H1 (cell line): Measurements from ENCODE around the gene RPP25L. TPM values are rescaled to one million over a fixed set of nuclear protein-coding genes. Genes with fewer than 3 reads are reported as not detected.

ENCODE experiments used
- CTCF ChIA-PET: fragments of 300-600 bp; sonication (Branson Sonifier 250); formaldehyde crosslinking; loops from one replicate; lab custom pipeline; 2021; ENCODE audit not compliant: partially characterized antibody; lab: Charles Lee
- POLR2A ChIA-PET: fragments of 300-600 bp; sonication (Branson Sonifier 250); formaldehyde crosslinking; loops from one replicate; lab custom pipeline; 2021; ENCODE audit warnings: inconsistent platforms; ENCODE audit not compliant: partially characterized antibody; lab: Charles Lee
- DNase-seq, 2 experiments: peaks; one replicate each; pipeline versions ENCODE4 v3.0.0 to v3.0.0-alpha.2; 2010 to 2022; ENCODE audit warnings: low spot score in 2 of 2, low read depth in 1 of 2, mixed read lengths in 1 of 2
- FAIRE-seq: peaks from 2 replicates; lab custom pipeline; 2011; peaks lifted over from hg19 to GRCh38; lab: Jason Lieb, UNC
- H2AFZ ChIP-seq: 2 replicates; pipeline ENCODE4 v1.8.1; 2012; ENCODE audit warnings: low read length, inconsistent platforms
- H2AK5ac ChIP-seq: 2 replicates; pipeline ENCODE4 v1.6.1; 2013; ENCODE audit warnings: low read depth, low read length
- H2BK120ac ChIP-seq: replicated peaks from 2 replicates; pipeline ENCODE3; 2013; ENCODE audit warnings: low read depth, low read length, inconsistent platforms
- H2BK12ac ChIP-seq: 2 replicates; pipeline ENCODE4 v1.6.1; 2013; ENCODE audit warnings: low read depth, low read length
- H2BK15ac ChIP-seq: 2 replicates; pipeline ENCODE4 v1.6.1; 2013; ENCODE audit warnings: low read length
- H2BK20ac ChIP-seq: 2 replicates; pipeline ENCODE4 v1.6.1; 2013; ENCODE audit warnings: low read length
- H2BK5ac ChIP-seq: 2 replicates; pipeline ENCODE4 v1.6.1; 2013; ENCODE audit warnings: low read depth, low read length
- H3K14ac ChIP-seq: 2 replicates; pipeline ENCODE4 v1.6.1; 2013; ENCODE audit warnings: inconsistent platforms; ENCODE audit not compliant: insufficient read length
- H3K18ac ChIP-seq: 2 replicates; pipeline ENCODE4 v1.6.1; 2013; ENCODE audit warnings: low read length; ENCODE audit errors: extremely low read depth
- H3K23ac ChIP-seq: 2 replicates; pipeline ENCODE4 v1.6.1; 2013; ENCODE audit warnings: inconsistent platforms; ENCODE audit not compliant: insufficient read length
- H3K23me2 ChIP-seq: 2 replicates; pipeline ENCODE4 v1.6.1; 2013; ENCODE audit warnings: low read depth, low read length
- H3K27ac ChIP-seq: 2 replicates; pipeline ENCODE4 v1.6.1; 2011; ENCODE audit warnings: low read depth, low read length, inconsistent platforms
- H3K27me3 ChIP-seq, 4 experiments: replicated peaks in 1 of 4; 1 replicate in 1 of 4; 2 replicates in 3 of 4; pipeline versions ENCODE4 v1.6.1 to v1.8.1; 2011 to 2013; ENCODE audit warnings: low read length in 3 of 4, mild to moderate bottlenecking in 3 of 4, inconsistent platforms in 2 of 4, mixed read lengths in 2 of 4, moderate library complexity in 1 of 4; ENCODE audit not compliant: control insufficient read depth in 3 of 4, insufficient read depth in 3 of 4; ENCODE audit errors: extremely low read depth in 1 of 4
- H3K36me3 ChIP-seq, 4 experiments: 2 replicates each; pipeline versions ENCODE4 v1.6.1 to v1.8.1; 2011 to 2013; ENCODE audit warnings: mild to moderate bottlenecking in 4 of 4, low read length in 3 of 4, moderate library complexity in 2 of 4, control low read depth in 1 of 4, inconsistent platforms in 1 of 4; ENCODE audit not compliant: insufficient read depth in 4 of 4, control insufficient read depth in 2 of 4
- H3K4ac ChIP-seq: replicated peaks from 2 replicates; pipeline ENCODE3; 2013; ENCODE audit warnings: low read length, low read depth, mixed read lengths, inconsistent platforms; ENCODE audit not compliant: insufficient read length
- H3K4me1 ChIP-seq, 4 experiments: replicated peaks in 1 of 4; 1 replicate in 1 of 4; 2 replicates in 3 of 4; pipeline versions ENCODE4 v1.6.1 to v1.8.1; 2011 to 2013; ENCODE audit warnings: low read length in 3 of 4, inconsistent platforms in 2 of 4, mixed read lengths in 1 of 4; ENCODE audit not compliant: insufficient read depth in 4 of 4, control insufficient read depth in 3 of 4
- H3K4me2 ChIP-seq, 2 experiments: 2 replicates each; pipeline versions ENCODE4 v1.6.1 to v1.8.1; 2011 to 2013; ENCODE audit warnings: low read depth in 2 of 2, low read length in 2 of 2, control low read depth in 1 of 2, inconsistent platforms in 1 of 2, mild to moderate bottlenecking in 1 of 2; ENCODE audit not compliant: insufficient read depth in 1 of 2
- H3K4me3 ChIP-seq, 4 experiments: fragments of 200-600, 300-600 bp in 1 of 4; sonication (generic), shearing (Covaris generic), sonication (Bioruptor Twin) in 1 of 4; 2 replicates each; pipeline versions ENCODE4 v1.5.1 to v1.8.1; 2011 to 2016; ENCODE audit warnings: low read length in 4 of 4, low read depth in 3 of 4, control low read depth in 2 of 4, inconsistent platforms in 2 of 4, mild to moderate bottlenecking in 2 of 4, mixed read lengths in 1 of 4, moderate library complexity in 1 of 4; ENCODE audit not compliant: insufficient read depth in 2 of 4; ENCODE audit errors: extremely low read depth in 1 of 4
- H3K56ac ChIP-seq: replicated peaks from 2 replicates; pipeline ENCODE3; 2013; ENCODE audit warnings: low read depth, mild to moderate bottlenecking, mixed read lengths, low read length, inconsistent platforms; ENCODE audit not compliant: insufficient read length
- H3K79me1 ChIP-seq: 2 replicates; pipeline ENCODE4 v1.6.1; 2013; ENCODE audit warnings: low read depth, low read length, control low read depth
- H3K79me2 ChIP-seq, 2 experiments: 2 replicates each; pipeline versions ENCODE4 v1.6.1 to v1.8.1; 2012 to 2013; ENCODE audit warnings: low read length in 2 of 2, mild to moderate bottlenecking in 2 of 2, inconsistent platforms in 1 of 2; ENCODE audit not compliant: insufficient read depth in 2 of 2, control insufficient read depth in 1 of 2
- H3K9ac ChIP-seq, 4 experiments: replicated peaks in 1 of 4; 1 replicate in 1 of 4; 2 replicates in 3 of 4; pipeline versions ENCODE4 v1.6.1 to v1.8.1; 2011 to 2013; ENCODE audit warnings: low read depth in 3 of 4, low read length in 3 of 4, control low read depth in 2 of 4, mild to moderate bottlenecking in 2 of 4, moderate library complexity in 2 of 4, inconsistent platforms in 1 of 4; ENCODE audit errors: extremely low read depth in 1 of 4
- H3K9me3 ChIP-seq, 2 experiments: 2 replicates each; pipeline versions ENCODE4 v1.6.1 to v1.8.1; 2012 to 2013; ENCODE audit warnings: mild to moderate bottlenecking in 2 of 2, moderate library complexity in 2 of 2, control low read depth in 1 of 2, inconsistent platforms in 1 of 2, low read depth in 1 of 2, low read length in 1 of 2, mixed read lengths in 1 of 2; ENCODE audit not compliant: insufficient read depth in 2 of 2
- H4K20me1 ChIP-seq, 2 experiments: replicated peaks in 1 of 2; 2 replicates each; pipeline versions ENCODE3 to v1.8.1; 2011 to 2013; ENCODE audit warnings: inconsistent platforms in 2 of 2, low read length in 2 of 2, mild to moderate bottlenecking in 1 of 2; ENCODE audit not compliant: insufficient read depth in 2 of 2, control insufficient read depth in 1 of 2
- H4K5ac ChIP-seq: 2 replicates; pipeline ENCODE4 v1.6.1; 2013; ENCODE audit warnings: low read length, low read depth, mixed read lengths, inconsistent platforms; ENCODE audit not compliant: insufficient read length
- H4K8ac ChIP-seq: 2 replicates; pipeline ENCODE4 v1.8.0; 2013; ENCODE audit warnings: mild to moderate bottlenecking, moderate library complexity, low read length, inconsistent platforms; ENCODE audit not compliant: insufficient read depth; ENCODE audit errors: extremely low read depth
- H4K91ac ChIP-seq: replicated peaks from 2 replicates; pipeline ENCODE3; 2013; ENCODE audit warnings: low read length, mixed read lengths, inconsistent platforms; ENCODE audit not compliant: insufficient read length
- BACH1 ChIP-seq: IDR thresholded peaks from 2 replicates; pipeline ENCODE4 v1.6.1; 2012; ENCODE audit warnings: low read length, improper control_type of control experiment
- BRCA1 ChIP-seq: IDR thresholded peaks from 2 replicates; pipeline ENCODE4 v1.6.1; 2012; ENCODE audit warnings: low read depth, low read length, improper control_type of control experiment
- SP1 ChIP-seq: IDR thresholded peaks from 2 replicates; pipeline ENCODE4 v1.6.1; 2011; ENCODE audit warnings: low read depth, low read length
- TAF7 ChIP-seq: optimal IDR thresholded peaks from 2 replicates; pipeline ENCODE3; 2011; ENCODE audit warnings: low read depth, mild to moderate bottlenecking, inconsistent platforms, low read length, moderate library complexity, borderline replicate concordance
- WGBS, 2 experiments: shearing (Covaris generic) in 1 of 2; methylation state at CpG; one replicate each; pipeline versions ENCODE4 v1.1.6 to v1.1.7; 2013 to 2015; ENCODE audit warnings: low lambda C conversion rate in 2 of 2, mixed read lengths in 2 of 2, inconsistent platforms in 1 of 2, low coverage in 1 of 2, missing lambda C conversion rate in 1 of 2; ENCODE audit not compliant: insufficient replicate concordance in 2 of 2, insufficient coverage in 1 of 2, insufficient read length in 1 of 2; ENCODE audit errors: extremely low coverage in 1 of 2, missing lambda C conversion rate in 1 of 2; 5-methylcytosine and 5-hydroxymethylcytosine counted together
- polyA plus RNA-seq, 7 experiments: library from polyadenylated mRNA; depleted of rRNA in 3 of 7; stranded (reverse) in 5 of 7; unstranded in 2 of 7; fragments of >200 nt in 5 of 7; fragments of 200-250 nt in 2 of 7; gene quantifications; 1 replicate in 5 of 7; 2 replicates in 1 of 7; 4 replicates in 1 of 7; pipeline versions ENCODE4 v1.2.1 to v1.2.3, GENCODE V29; 2011 to 2013; ENCODE audit warnings: missing spikeins in 2 of 7, mixed read lengths in 2 of 7
- total RNA-seq: library from RNA; stranded (reverse); fragmentation: NEBNext Ultra II Directional; extraction: Animal tissue kit (Norgen Biotek cat#: 25700); gene quantifications from 2 replicates; pipeline ENCODE4 v1.2.1, GENCODE V29; 2021

RPP25L gene
- total and polyA plus RNA-seq, 2 of the 8 experiments (the other 6 are each of a cell fraction or from before 2014, with no cell fraction given) = 21.6 to 75.0 TPM

- Histone ChIP-seq H3K9me3 (no peaks in the 10 kb centered on the region), H2BK5ac (no peak overlapping the region), H4K5ac (no peak overlapping the region), H3K4me3 (no peak overlapping the region), H3K4ac (no peak overlapping the region), H3K9ac (no peak overlapping the region), H3K4me1 (peaks cover 2 to 11% (median 8%) of the 10 kb centered on the region in 4 experiments; a peak in 4 of 7 replicates), H4K91ac (no peak overlapping the region), H3K27ac (no peak overlapping the region), H2BK15ac (no peak overlapping the region), H4K8ac (no peak overlapping the region), H2AFZ (no peak overlapping the region), H2AK5ac (no peak overlapping the region), H3K23ac (no peak overlapping the region), H3K27me3 (peaks cover 7 to 23% (median 19%) of the 10 kb centered on the region in 4 experiments), H2BK20ac (no peak overlapping the region), H2BK120ac (no peak overlapping the region), H3K4me2 (no peak overlapping the region), H3K18ac (no peak overlapping the region), H3K23me2 (peaks cover 9% of the 10 kb centered on the region), H4K20me1 (peaks cover 0 to 11% of the 10 kb centered on the region in 2 experiments), H3K14ac (no peak overlapping the region), H3K79me1 (peaks cover 10% of the 10 kb centered on the region), H3K79me2 (peaks cover 0 to 11% of the 10 kb centered on the region in 2 experiments; a peak in 2 of 4 replicates), H2BK12ac (no peak overlapping the region), H3K56ac (no peak overlapping the region), H3K36me3 (peaks cover 0 to 6% (median 2%) of the 10 kb centered on the region in 4 experiments; a peak in 3 of 8 replicates)
- DNase-seq = no peak
- no peak for FAIRE-seq
- POLR2A ChIA-PET = interaction anchor here (1.1 to 11.3 kb wide), 7 partner anchors 9 to 30 kb away, joined by 3 to 127 read pairs (median 5); partner anchors contain the start of genes GALT, IL11RA and RPP25L
- TF ChIP-seq SP1 = peak; percentile 22; the same call in 1 of the 2 replicates
- TF ChIP-seq TAF7 = no peak
- no peak for TF ChIP-seq BRCA1
- no peak for TF ChIP-seq BACH1
- 82% methylated on average over 3 of the region's 3 CpGs; no CpG with 5 or more reads in 1 of the 2 experiments for WGBS, 2 experiments
- CTCF ChIA-PET = interaction anchor here (0.6 to 18.5 kb wide), 34 partner anchors 10 to 376 kb away, joined by 3 to 401 read pairs (median 4); partner anchors contain the start of genes CCL27, DCTN3, GALT and IL11RA
Observed at GRCh38 chr9:34634551-34635248, 22.8 kb upstream of the RPP25L start.
